ENCODE measurements around the gene HOXB8. TPM values are rescaled to one million over a fixed set of nuclear protein-coding genes. Genes with fewer than 3 reads are reported as not detected.

Gene HOXB8
- total RNA-seq, 3 donors from 2014 or later = 0.59 to 4.6 (median 4.6) TPM

DNA sequence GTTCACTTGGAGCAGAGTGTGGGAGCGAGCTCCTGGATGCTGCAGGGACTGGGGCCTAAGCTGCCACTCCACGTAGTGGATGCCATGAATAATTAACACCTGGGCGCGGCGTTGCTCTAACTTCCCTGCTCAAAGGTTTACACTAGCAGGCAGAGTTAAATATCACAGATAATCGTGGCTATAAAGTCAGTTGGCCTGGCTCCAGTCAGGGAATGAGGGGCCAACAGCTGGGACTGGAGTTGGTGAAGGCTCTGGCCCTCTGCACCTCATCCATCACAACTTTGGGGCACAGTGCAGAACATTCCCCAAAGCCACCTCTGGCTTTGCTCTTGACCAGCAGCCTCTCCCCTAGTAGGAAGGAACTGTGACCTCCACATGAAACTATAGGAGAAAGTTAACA, 47.9 kb downstream of the HOXB8 start:
- H3K27me3 ChIP-seq = peaks cover 0 to 18% of the 10 kb centered on the region in 2 donors
- H3K4me3 ChIP-seq = no peak overlapping the region
- intact Hi-C loops (cut with DNase I; ENCODE audit: low total_unique reads) = no loop called here
- H3K9me3 ChIP-seq = no peaks in the 10 kb centered on the region
- DNase-seq (ENCODE audit: low spot score in 2 of 2) = no peak
- peaks cover 0 to 3% of the 10 kb centered on the region in 2 donors for H3K4me1 ChIP-seq
- TF ChIP-seq POLR2AphosphoS5 (IDR thresholded peaks at IDR 0.05) = no peak
- TF ChIP-seq, protein P1, sequence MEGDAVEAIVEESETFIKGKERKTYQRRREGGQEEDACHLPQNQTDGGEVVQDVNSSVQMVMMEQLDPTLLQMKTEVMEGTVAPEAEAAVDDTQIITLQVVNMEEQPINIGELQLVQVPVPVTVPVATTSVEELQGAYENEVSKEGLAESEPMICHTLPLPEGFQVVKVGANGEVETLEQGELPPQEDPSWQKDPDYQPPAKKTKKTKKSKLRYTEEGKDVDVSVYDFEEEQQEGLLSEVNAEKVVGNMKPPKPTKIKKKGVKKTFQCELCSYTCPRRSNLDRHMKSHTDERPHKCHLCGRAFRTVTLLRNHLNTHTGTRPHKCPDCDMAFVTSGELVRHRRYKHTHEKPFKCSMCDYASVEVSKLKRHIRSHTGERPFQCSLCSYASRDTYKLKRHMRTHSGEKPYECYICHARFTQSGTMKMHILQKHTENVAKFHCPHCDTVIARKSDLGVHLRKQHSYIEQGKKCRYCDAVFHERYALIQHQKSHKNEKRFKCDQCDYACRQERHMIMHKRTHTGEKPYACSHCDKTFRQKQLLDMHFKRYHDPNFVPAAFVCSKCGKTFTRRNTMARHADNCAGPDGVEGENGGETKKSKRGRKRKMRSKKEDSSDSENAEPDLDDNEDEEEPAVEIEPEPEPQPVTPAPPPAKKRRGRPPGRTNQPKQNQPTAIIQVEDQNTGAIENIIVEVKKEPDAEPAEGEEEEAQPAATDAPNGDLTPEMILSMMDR (IDR thresholded peaks at IDR 0.05) = no peak
- TF ChIP-seq POLR2A (IDR thresholded peaks at IDR 0.05) = no peak
- H3K36me3 ChIP-seq = no peaks in the 10 kb centered on the region
- H3K27ac ChIP-seq = peak overlapping the region in 1 of 2 donors; percentile 92

DNA sequence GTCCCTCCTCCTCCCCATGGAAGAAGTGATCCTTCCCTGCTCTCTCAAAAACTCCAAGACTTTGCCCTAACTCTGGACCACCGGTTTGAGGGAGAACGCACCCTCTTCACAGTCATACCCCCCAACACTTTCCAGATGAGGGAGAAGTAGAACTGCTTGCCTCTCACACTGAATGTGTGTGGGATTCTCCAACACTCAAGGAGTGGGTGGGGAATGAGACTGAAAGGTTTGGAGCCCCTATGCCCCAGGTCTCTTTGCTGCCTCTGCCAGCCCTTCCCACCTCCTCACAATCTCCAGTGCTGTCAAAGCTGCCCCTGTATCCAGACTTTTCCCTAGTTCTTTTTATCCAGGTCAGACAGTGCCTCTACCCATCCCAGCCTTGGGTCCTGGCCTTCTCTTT, 48.4 kb downstream of the HOXB8 start:
- no peaks in the 10 kb centered on the region for H3K9me3 ChIP-seq
- peaks cover 0 to 18% of the 10 kb centered on the region in 2 donors for H3K27me3 ChIP-seq
- H3K4me3 ChIP-seq = no peak overlapping the region
- no peak for DNase-seq (ENCODE audit: low spot score in 2 of 2)
- H3K36me3 ChIP-seq = no peaks in the 10 kb centered on the region
- peak overlapping the region in 1 of 2 donors; percentile 92 for H3K27ac ChIP-seq
- TF ChIP-seq, protein P1 (IDR thresholded peaks at IDR 0.05) = no peak
- no peak for TF ChIP-seq POLR2AphosphoS5 (IDR thresholded peaks at IDR 0.05)
- no peak for TF ChIP-seq POLR2A (IDR thresholded peaks at IDR 0.05)
- H3K4me1 ChIP-seq = peaks cover 0 to 3% of the 10 kb centered on the region in 2 donors
- intact Hi-C loops (cut with DNase I; ENCODE audit: low total_unique reads) = no loop called here

DNA sequence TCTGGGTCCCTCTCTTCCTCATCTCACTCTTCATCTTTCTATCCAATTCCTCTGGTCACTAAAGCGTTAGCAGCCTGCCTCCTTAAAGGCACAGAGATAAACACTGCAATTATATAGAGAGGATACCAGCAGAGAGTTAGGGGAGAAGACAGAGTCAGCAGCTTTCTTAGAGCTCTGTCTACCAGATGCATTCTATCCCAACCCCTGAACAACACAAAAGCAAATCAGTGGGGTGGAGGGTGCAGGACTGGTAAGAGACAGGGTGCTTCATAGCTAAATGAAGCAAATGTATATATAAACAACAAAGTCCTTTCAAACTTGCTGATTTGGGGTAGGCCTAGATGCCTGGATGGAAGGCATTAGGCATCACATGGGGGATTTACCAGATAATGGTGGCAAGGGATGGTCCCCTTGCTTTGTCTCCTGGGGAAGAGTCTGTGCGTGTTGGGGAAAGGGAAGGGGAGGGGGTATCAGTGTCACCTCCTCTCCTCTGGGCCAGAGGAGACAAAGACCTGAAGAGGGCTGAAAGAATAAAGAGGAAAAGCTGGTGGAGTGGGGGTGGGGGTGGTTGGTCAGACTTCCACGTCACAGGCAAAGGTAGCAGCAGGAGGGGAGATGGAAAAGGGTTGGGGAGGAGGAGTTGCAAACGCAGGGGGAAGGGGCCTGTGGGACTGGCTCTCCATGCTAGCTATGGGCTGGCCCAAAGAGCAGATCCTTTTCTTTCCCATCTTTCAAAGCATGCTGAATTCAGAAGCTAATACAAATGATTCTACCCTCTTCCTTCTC, 49.0 kb downstream of the HOXB8 start:
- H3K36me3 ChIP-seq = no peaks in the 10 kb centered on the region
- no peak overlapping the region for H3K4me3 ChIP-seq
- TF ChIP-seq, protein P1 (IDR thresholded peaks at IDR 0.05) = no peak
- TF ChIP-seq POLR2A (IDR thresholded peaks at IDR 0.05) (no peak), POLR2AphosphoS5 (IDR thresholded peaks at IDR 0.05) (no peak)
- H3K9me3 ChIP-seq = no peaks in the 10 kb centered on the region
- H3K27ac ChIP-seq = peak overlapping the region; percentile 58 to 92
- no peak for DNase-seq (ENCODE audit: low spot score in 2 of 2)
- intact Hi-C loops (cut with DNase I; ENCODE audit: low total_unique reads) = no loop called here
- peaks cover 0 to 18% of the 10 kb centered on the region in 2 donors for H3K27me3 ChIP-seq
- peaks cover 0 to 3% of the 10 kb centered on the region in 2 donors for H3K4me1 ChIP-seq

DNA sequence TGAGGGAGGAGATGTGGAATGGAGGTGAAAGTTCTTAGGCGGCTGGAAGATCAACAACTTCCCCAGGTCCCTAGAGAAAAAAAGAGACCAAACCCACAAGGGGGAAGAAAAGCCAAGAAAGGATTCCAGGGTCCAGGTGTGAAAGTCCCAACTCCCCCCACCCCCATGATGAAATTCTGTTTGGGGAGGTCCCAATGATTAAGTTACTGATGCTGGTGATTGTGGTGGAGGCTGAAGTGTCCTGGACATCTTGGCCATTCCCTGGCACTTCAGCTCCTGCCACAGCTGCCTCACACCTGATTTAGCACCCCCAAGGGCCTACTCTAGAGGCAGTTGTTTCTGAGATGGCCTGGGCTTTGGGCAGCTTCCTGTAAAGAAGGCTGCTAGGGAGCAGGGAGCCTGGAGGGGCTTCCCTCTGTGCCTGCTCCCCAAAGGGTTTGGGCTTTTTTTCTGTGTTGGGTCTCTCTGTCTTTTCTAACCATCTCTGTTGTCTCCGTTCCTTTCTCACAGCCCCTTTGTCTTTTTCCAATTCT, 50.0 kb downstream of the HOXB8 start:
- intact Hi-C loops (cut with DNase I; ENCODE audit: low total_unique reads) = no loop called here
- Histone ChIP-seq H3K4me1 (peaks cover 0 to 3% of the 10 kb centered on the region in 2 donors), H3K27ac (peak overlapping the region; percentile 58 to 92), H3K36me3 (no peaks in the 10 kb centered on the region), H3K9me3 (no peaks in the 10 kb centered on the region), H3K4me3 (peak overlapping the region in 2 of 3 donors; percentile 55 to 81), H3K27me3 (peaks cover 0 to 18% of the 10 kb centered on the region in 2 donors)
- no peak for DNase-seq (ENCODE audit: low spot score in 2 of 2)
- TF ChIP-seq POLR2AphosphoS5 (IDR thresholded peaks at IDR 0.05) (no peak), POLR2A (IDR thresholded peaks at IDR 0.05) (no peak)
- TF ChIP-seq, protein P1 (IDR thresholded peaks at IDR 0.05) = no peak

Data from breast epithelium (tissue), 4 donors.